Stimulated activated CD4-positive, alpha-beta T cell treated with anti-CD3 and anti-CD28 coated beads, Interleukin-1b, Interleukin-23, amount 100 ng/mL, for 1 hour (primary cell): ENCODE measurements around the gene MINDY4.

Experiments
- DNase-seq, 2 donors: peaks; one replicate each; pipeline ENCODE4 v3.0.0-alpha.2; 2020; ENCODE audit warnings: low read depth in 2 of 2

The MINDY4 gene

GRCh38 chr7:30852744-30853288 lies 81.6 kb downstream of the MINDY4 start:
- DNase-seq, result no peak

GRCh38 chr7:30853576-30853975 lies 82.4 kb downstream of the MINDY4 start:
- DNase-seq, result no peak

GRCh38 chr7:30855936-30856335 lies 84.7 kb downstream of the MINDY4 start:
- DNase-seq, result no peak

GRCh38 chr7:30858576-30858975 lies 87.4 kb downstream of the MINDY4 start:
- DNase-seq, result no peak

- DNase-seq, result no peak
Observed at GRCh38 chr7:30859202-30859939, 88.2 kb downstream of the MINDY4 start.

- no peak for DNase-seq
Observed at GRCh38 chr7:30859940-30860496, 88.8 kb downstream of the MINDY4 start.

GRCh38 chr7:30861612-30862011 lies 90.4 kb downstream of the MINDY4 start:
- no peak for DNase-seq

- no peak for DNase-seq
Observed at GRCh38 chr7:30862995-30863705, 91.9 kb downstream of the MINDY4 start.

GRCh38 chr7:30863706-30864035 lies 92.5 kb downstream of the MINDY4 start:
- no peak for DNase-seq

GRCh38 chr7:30864101-30864500 lies 92.9 kb downstream of the MINDY4 start:
- DNase-seq, result no peak

GRCh38 chr7:30865076-30865475 lies 93.9 kb downstream of the MINDY4 start:
- no peak for DNase-seq

- DNase-seq, result no peak
Observed at GRCh38 chr7:30865821-30866220, 94.6 kb downstream of the MINDY4 start.

GRCh38 chr7:30866939-30867338 lies 95.7 kb downstream of the MINDY4 start:
- no peak for DNase-seq

- no peak for DNase-seq
Observed at GRCh38 chr7:30867483-30867882, 96.3 kb downstream of the MINDY4 start.

GRCh38 chr7:30869794-30870611 lies 98.8 kb downstream of the MINDY4 start:
- DNase-seq, result no peak

- DNase-seq, result no peak
Observed at GRCh38 chr7:30870821-30871518, 99.8 kb downstream of the MINDY4 start.

GRCh38 chr7:30871655-30872054 lies 100.4 kb downstream of the MINDY4 start:
- no peak for DNase-seq

- DNase-seq, result no peak
Observed at GRCh38 chr7:30873207-30873606, 102.0 kb downstream of the MINDY4 start.

GRCh38 chr7:30873656-30874055 lies 102.4 kb downstream of the MINDY4 start:
- DNase-seq, result no peak

- no peak for DNase-seq
Observed at GRCh38 chr7:30874656-30875302, 103.6 kb downstream of the MINDY4 start.
